NCI-H2171 (cell line): ENCODE measurements around the gene PHTF2.

Source experiments
- DNase-seq: peaks from one replicate; lab custom pipeline; 2025; lab: John Stamatoyannopoulos, UW

The PHTF2 gene

DNA sequence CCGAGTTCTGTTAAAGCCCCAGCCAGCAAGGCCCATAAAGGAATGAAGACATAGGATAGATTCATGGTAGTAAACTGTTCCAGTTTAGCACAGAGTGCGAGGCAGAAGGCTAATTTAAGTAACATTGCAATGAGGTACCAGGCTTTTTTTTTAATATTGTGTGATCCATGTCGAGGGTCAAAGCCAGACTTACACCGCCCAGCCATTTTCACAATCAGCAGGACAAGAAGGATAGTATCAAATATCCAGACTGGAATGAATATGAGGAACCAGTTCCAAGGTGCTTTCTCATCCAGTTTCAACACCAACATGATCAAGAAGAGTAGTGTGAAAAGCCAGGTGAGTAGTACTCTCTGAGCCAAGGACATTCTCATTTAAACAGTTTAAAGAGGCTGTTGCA lies 4.6 kb upstream of the PHTF2 start:
- no peak for DNase-seq

DNA sequence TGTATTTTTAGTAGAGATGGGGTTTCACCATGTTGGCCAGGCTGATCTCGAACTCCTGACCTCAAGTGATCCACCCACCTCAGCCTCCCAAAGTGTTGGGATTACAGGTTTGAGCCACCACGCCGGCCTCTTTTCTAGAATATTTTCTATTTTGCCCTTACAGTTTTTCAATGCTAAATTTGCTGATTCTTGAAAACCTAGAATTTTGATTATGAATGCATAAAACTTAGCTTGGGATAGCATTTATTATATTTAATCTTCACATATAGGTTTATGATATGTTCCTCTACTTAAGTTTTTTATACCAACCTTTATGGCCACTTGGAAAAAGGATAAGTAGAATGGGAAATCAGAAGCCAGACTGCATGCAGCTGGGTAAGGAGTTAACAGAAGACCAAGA lies 2.5 kb upstream of the PHTF2 start:
- DNase-seq, result no peak

DNA sequence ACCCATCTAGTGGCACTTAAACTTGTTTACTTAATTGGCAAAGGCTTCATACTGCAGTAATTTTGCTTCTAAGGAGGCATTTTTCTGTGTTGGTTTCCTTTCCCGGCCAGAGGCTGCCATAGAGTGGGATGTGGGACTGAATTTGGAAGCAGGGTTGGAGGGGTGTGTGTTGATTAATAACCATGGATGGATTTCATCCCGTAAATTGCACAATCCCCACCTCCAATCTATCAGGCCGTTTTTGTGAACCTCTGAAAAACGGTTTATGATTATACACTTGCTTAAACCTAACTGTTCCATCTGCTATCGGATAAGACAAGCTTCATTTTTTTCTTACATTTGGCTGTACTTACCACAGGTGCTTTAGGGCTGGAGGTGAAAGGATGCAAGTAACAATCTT lies 1.6 kb upstream of the PHTF2 start:
- no peak for DNase-seq

DNA sequence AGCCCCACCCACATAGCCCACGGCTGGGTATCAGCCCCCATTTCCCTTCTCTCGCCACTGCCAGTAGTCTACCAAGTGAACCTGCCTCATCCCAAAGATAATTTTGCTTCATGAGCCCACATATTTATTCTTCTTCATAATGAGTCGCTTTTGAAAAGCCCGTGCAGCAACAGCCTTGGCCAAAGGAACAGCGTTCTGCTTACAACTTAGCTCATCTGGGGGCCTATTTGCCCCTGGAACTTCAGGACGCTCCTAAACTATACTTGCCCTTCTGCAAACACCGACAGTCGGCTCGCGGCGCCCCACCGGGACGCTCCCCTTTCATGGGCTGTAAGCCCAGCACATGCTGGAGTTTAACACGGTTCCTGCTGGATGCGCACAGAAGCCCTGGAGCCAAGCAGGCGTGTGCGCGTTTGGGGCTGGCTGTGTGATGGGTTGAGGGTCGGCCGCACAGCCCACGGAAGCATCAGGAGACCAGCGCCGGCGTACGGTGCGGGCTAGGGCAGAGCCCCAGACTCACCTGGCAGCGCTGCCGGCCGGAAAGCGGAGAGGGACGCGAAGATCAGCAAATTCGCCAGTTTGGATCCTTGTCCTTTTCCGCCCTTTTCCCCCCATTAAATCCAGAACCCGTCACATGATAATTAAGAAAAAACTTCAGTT lies 709 bp upstream of the PHTF2 start:
- peak; percentile 50 for DNase-seq

DNA sequence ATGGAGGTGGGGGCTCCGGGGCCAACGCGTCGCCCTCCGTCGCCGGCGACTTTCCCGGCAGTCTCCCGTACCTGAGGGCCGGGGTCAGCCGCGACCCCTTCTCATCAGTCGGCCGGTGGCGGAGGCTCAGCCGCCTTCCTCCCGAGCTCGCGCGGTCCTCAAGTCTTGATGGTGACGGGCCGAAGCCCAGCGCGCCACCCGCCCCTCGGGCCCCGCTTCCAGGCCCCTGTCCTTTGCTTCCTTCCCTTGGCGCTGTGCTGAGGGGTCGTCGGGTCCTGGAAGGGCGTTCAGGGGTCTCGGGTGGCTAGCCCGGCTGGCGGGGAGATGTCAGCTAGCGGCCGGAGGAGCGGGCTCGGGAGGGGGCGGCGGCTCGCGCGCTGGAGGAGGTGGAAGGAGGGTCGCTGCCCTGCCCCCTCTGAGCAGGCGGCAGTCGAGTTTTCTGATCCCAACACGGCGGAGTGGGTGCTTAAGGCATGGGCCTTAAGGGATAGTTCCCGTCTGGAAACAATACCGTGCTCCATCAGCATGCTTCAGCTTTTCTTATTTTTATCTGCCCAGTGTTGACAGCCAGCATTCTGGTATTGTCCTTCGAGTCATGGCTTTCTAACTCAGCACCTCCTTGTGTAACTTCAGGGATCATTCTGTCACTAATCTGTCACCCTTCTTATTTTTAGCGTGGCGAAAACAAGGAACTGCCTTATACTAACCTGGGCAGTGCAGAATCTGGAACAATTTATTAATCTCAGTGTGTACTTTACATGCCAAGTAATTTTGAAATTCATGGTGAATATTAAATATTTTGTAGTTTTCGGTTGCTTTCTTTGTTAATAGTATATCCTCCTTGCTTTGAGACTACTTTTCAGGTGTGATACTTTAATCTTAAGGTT lies 748 bp downstream of the PHTF2 start:
- DNase-seq, result peak; percentile 39

DNA sequence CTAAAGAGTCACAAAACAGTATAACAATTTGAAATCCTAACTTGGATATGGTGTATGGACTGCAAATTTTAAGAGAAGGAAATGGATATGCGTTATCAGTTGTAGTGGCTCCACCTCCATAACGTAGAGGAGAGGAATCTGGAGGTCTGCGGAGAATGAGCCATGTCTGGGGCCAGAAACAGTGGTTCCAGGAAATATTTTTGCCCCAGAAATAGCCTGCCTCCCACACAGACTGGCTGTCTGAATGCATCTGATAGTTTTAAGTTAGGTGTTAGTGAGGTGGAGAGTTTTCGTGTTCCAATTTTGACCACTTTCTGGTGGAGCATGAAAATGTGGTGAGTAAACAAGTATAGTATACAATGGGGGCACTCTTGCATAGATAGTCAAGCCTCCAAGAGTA lies 1.6 kb downstream of the PHTF2 start:
- DNase-seq, result no peak

DNA sequence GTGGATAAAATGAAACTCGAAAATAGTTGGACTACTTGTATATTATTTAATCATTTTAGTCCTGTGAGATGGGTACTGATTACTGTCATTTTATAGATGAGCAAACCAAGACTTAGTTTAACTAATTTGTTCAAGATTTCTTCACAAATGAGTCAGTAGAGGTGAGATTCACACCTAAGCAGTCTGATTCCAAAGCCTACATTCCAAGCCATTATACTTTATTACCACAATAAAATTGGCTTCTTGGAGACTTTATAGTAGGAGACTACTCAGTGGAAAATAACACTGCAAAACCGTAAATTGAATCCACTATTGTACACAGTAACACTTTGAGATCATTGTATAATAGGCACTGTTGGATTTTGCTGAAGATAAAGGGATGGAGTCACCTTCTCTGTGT lies 2.2 kb downstream of the PHTF2 start:
- no peak for DNase-seq

DNA sequence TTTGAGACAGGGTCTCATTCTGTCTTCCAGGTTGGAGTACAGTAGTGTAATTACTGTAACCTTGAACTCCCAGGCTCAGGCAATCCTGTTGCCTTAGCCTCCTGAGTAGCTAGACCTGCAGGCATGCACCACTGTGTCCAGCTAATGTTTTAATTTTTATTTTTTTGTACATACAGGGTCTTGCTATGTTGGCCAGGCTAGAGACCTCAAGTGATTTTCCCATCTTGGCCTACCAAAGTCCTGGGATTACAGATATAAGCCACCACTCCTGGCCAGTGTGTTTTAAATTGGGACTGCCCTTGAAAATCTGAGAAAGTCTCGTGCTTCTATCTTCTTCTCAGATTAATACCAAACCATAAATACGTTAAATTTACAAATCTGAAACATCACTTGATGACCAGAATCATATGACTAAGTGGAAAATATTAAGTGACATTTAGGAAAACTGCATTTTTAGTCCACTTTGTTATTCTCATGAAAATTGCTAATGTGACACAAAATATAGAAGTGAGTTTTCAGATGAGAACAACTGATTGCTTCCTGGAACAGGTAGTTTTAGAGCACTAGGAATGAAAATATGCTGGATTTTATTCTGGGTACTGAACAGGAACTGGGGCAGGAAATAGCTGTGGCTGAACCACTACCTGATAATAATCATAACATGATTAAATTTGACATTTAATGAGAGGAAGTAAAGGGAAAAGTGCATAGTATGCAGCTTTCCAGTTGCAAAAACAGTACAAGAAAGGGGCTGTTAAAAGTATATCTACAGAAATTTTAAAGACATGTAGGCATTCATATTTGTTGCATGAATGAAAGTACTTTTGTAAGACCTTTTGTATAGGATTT lies 4.2 kb downstream of the PHTF2 start:
- no peak for DNase-seq

DNA sequence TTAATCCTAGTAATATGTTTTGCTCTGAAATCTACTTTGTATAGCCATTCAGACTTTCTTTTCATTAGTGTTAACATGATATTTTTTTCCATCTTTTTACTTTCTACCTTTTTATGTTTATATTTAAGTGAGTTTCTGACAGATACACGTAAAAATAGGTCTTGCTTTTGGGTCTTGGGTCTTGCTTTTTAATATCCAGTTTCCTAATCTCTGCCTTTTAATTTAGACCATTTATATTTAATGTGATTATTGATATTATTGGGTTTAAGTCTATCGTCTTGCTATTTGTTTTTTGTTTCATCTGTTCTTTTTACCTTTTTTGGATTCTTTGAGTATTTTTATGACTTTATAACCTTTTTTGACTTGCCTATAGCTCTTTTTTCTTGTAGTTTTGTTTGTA lies 7.9 kb downstream of the PHTF2 start:
- no peak for DNase-seq

DNA sequence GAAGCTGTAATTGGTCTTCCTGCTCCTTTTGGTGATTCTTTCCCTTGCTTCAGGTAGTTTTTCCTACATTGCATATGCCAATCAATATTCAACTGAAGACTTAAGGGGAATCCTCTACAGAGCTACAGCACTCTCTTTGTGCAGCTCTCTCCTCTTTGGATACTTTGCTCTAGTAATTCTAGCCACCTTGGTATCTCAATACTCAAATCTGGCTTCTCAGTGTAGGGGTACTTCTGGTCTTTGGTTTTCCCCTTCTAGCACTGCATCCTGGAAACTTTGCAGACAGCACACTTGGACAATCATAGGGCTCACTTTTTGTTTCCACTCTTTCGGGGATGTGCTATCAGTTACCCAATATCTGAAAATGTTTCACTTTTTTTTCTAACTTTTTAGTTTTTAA lies 9.9 kb downstream of the PHTF2 start:
- DNase-seq, result no peak

DNA sequence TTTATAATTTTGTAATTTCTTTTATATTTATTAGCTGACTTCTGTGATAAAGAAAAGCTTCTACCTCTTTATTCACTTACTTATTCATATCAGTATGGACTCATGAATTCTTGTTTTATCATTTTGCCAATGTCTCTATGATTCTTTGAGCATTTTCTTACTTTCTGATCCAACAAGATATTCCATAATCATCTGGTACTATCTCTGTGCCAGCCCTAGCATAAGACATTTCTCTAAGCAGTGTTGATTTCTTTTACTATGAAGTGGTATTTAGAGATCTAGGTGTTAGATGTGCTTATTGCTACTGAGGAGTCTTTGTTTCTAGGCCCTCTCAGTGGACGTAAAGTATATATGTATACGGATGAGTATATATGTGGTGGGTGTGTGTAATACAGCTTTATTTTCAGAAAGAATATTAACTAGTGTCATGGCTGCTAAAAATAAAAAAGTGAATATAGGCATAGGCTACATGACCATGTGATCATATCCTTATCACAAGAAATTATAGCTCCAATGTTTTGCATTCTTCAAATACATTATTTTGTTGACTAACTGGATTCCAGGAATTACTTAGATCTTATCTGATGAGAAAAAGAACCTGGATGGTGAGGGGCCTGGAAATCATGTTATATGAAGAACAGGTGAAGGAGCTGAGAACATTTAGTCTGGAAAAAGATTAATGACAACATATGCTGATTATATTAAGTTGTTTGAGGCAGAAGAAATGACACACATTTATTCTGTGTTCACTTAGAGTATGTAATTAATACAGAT lies 13.1 kb downstream of the PHTF2 start:
- no peak for DNase-seq

DNA sequence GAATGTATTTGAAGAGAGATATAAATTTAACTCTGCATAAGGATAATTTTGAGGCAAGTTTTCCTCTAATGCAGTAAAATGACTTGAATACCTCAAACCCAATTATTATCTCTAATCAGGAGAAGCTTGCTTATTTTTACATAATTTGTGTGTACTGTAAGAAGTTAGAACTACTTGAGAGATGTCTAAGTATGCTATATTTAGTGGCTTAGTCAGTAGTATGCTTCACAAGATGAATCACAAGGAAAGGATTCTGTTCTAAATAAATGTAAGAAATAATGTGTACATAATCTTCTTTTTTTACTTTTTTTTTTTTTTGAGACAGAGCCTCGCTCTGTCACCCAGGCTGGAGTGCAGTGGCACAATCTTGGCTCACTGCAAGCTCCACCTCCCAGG lies 13.7 kb downstream of the PHTF2 start:
- no peak for DNase-seq

DNA sequence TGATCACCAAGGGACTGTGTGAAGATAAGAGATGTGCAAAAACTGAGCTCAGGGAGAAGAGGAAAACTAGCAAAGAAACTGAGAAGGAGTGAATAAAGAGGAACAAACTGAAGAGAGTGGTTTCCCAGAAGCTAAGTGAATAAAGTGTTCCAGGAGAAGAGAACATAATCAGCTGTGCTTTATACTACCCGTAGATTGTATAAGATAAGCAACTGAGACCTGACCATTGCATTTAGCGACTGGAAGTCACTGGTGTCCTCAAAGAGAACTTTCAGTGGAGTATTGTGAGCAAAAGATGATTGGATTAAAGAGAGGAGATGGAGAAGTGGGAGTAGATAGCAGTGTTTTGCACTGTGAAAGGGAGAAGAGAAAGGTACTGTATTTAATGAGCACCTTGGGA lies 14.6 kb downstream of the PHTF2 start:
- DNase-seq, result no peak

DNA sequence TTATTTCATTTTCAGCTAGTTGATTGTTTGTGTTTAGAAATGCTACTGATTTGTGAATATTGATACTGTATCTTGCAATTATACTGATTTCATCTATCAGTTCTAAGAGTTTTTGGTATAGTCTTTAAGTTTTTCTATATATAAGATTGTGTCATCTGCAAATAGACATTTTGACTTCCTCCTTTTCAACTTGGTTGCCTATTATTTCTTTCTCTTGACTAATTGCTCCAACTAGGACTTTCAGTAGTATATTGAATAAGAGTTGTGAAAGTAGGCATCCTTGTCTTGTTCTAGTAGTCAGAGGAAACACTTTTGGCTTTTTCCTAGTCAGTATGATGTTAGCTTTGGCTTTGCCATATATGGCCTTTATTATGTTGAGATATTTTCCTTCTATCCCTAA lies 20.4 kb downstream of the PHTF2 start:
- DNase-seq, result no peak

DNA sequence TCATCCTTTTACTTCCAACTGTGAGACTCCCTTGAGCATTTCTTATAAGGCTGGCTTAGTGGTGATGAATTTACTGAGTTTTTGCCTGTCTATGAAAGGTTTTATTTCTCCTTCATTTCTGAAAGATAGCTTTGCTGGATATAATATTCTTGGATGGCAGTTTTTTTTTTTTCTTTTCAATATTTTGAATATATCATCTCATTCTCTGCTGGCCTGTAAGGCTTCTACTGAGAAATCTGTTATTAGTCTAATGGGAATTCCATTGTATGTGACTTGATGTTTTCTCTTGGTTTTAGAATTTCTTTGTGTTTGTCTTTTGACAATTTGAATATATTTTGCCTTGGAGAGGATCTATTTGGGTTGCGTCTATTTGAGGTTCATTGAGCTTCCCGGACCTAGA lies 22.4 kb downstream of the PHTF2 start:
- DNase-seq, result no peak

DNA sequence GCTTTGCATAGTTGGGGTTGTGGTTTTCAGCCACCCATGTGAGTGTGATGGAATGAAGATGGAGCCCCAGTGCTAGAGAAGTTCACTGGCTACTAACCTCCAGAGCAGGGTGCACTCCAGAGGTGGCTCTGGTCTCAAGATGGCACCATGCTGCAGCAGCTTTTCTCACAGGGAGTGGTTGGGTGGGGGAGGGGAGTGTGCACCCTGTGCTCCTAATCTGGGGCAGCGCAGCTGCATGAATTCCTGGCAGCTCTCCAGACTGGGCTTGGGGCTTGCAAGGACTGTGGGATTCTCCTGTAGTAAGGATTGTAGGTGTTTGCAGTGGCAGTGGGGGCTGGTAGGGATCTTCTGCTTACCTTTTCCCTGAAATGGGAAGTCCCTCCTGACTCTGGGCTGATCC lies 23.7 kb downstream of the PHTF2 start:
- DNase-seq, result no peak

DNA sequence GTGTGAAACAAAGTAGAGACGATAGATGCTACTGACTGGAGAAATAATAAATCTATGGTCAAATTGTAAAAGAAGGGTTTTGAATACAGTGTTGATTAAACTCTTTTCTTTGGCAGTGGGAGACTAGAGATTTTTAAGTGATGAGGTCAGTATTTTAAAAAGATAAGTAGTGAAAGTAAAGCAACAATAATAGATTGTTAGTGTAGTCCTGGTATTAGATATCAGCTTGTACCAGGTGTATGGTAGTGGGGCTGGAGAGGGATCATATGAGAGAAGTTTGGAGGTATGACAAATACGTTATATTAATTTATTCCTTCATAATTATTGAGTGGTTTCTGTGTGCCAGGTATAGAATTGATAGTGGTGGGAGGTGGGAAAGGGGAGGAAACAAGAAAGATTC lies 25.2 kb downstream of the PHTF2 start:
- DNase-seq, result no peak

DNA sequence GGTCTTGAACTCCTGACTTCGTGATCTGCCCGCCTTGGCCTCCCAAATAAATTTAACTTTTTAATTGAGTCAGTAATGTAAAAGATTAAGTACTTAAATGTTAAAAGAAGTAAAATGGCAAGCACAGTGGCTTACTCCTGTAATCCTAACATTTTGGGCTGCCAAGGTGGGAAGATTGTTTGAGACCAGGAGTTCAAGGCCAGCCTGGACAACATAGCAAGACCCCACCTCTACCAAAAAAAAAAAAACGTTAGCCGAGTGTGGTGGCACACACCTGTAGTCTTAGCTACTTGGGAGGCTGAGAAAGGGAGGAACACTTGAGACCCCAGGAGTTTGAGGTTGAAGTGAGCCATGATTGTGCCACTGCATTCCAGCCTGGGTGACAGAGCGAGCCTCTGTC lies 26.1 kb downstream of the PHTF2 start:
- DNase-seq, result no peak

DNA sequence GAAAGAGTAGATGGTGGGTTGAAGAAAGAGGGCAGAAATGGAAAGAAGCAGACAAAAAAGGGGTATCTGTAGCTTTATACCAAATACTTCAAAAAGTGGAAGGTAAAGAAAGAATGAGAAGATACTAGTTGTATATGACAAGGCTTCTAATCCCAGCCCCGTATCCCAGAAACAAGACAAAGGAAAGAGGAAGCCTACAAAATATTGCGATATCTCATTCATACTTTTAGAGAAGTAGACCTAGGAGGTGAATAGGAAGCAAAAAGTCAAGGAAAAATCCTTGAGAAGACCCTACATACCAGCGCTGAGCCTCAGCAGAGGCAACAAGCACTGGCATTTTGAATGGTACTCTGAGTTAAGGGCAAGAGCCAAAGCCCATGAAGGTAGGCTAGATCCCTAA lies 26.6 kb downstream of the PHTF2 start:
- DNase-seq, result no peak

DNA sequence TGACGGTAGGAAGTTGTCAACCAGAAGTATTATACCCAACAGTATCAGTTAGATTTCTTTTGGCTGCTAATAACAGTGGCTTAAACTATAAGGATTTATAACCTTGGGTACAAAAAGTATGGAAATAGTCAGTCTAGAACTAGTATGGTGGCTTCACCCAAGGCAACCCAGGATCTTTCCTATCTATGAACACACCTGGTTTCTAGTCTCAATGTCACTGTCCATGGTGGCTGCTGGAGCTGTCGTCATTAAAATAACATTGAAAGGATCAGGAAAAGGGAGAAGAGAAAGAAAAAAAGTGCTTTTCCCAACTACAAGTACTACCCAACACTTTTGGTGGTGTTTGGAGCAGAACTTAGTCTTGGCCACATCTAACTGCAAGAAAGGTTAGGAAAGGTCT lies 27.7 kb downstream of the PHTF2 start:
- DNase-seq, result no peak

DNA sequence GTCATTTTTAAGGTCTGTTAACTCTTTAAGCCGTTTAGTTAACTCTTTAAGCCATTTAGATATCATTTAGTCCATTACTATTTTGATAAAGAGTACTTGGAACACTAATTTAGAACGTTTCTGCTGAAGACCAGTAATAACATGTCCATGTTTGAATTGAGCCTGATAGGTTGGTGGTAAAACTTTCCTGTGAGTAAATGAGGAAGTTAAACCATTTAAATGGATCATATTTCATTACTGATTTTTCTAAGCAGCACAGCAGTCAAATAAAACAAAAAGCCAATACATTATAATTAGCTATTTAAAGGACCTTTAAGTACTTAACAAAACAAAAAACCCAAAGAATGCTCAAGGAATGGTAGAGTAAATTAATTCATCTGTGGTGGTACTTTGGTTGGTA lies 29.4 kb downstream of the PHTF2 start:
- no peak for DNase-seq
